ENCODE data around the gene INPP4A. TPM values are rescaled to one million over a fixed set of nuclear protein-coding genes. Genes with fewer than 3 reads are reported as not detected.

The INPP4A gene
- total and polyA plus RNA-seq, 2 of the 13 experiments (the other 11 are each of a cell fraction or from before 2014, with no cell fraction given) = 10.1 to 10.9 TPM

DNA sequence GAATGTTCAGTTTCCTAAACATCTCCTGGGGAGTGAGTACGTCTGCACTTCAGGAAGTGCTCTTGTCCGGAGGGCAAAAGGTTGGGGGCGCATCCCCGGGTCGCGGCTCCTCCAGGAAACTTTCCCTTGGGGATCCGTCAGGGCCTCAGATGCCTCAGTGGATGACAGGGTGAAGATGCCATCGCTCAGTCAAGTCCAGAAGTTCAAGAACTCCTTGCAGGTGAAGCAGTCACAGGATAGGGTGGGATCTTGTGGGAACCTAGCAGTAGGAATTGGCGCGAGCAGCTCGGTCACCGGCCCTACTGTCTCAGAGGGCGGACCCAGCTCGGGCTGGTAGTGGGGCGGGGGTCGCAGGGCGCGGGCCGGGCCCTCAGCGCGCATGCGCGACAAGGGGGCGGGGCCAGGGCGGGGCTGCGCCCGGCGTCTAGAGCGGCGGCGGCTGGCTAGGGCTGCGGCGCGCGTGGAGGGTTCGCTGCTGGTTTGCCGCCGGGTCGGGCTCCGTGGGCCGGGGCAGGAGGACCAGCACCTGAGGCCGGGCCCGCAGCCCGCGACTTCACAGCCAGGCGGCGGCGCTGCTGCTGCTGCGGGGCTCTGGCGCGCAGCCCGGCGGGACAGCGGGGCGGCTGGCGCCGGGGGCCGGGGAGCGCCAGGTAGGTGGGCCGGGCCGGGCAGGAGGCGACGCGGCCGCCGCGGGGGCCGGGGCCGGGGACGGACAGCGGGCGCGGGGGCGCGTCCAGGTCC lies at the start of gene INPP4A (continued):
- peak; percentile 74 for TF ChIP-seq ZSCAN9 (CRISPR knock-in tag; IDR thresholded peaks at IDR 0.05; ENCODE audit: borderline replicate concordance)
- TF ChIP-seq ZNF543 (CRISPR knock-in tag; IDR thresholded peaks at IDR 0.05) = 0 out of 2 replicates have a peak, but pooled peaks have one; percentile 36
- no peak for TF ChIP-seq ZNF782 (CRISPR knock-in tag; IDR thresholded peaks at IDR 0.05; ENCODE audit: borderline replicate concordance)
- TF ChIP-seq ZKSCAN5 (CRISPR knock-in tag; IDR thresholded peaks at IDR 0.05) = no peak
- TF ChIP-seq SALL1 (CRISPR knock-in tag; IDR thresholded peaks at IDR 0.05) = peak; percentile 61
- no peak for TF ChIP-seq ATRX (CRISPR knock-in tag; IDR thresholded peaks at IDR 0.05; ENCODE audit: borderline replicate concordance)
- TF ChIP-seq PAF1 (CRISPR knock-in tag; IDR thresholded peaks at IDR 0.05) = no peak
- no peak for TF ChIP-seq ZNF891 (CRISPR knock-in tag; IDR thresholded peaks at IDR 0.05)
- no peak for TF ChIP-seq ZNF292 (CRISPR knock-in tag; IDR thresholded peaks at IDR 0.05; ENCODE audit: borderline replicate concordance, low read depth)
- TF ChIP-seq, protein P1, sequence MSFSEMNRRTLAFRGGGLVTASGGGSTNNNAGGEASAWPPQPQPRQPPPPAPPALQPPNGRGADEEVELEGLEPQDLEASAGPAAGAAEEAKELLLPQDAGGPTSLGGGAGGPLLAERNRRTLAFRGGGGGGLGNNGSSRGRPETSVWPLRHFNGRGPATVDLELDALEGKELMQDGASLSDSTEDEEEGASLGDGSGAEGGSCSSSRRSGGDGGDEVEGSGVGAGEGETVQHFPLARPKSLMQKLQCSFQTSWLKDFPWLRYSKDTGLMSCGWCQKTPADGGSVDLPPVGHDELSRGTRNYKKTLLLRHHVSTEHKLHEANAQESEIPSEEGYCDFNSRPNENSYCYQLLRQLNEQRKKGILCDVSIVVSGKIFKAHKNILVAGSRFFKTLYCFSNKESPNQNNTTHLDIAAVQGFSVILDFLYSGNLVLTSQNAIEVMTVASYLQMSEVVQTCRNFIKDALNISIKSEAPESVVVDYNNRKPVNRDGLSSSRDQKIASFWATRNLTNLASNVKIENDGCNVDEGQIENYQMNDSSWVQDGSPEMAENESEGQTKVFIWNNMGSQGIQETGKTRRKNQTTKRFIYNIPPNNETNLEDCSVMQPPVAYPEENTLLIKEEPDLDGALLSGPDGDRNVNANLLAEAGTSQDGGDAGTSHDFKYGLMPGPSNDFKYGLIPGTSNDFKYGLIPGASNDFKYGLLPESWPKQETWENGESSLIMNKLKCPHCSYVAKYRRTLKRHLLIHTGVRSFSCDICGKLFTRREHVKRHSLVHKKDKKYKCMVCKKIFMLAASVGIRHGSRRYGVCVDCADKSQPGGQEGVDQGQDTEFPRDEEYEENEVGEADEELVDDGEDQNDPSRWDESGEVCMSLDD (CRISPR knock-in tag; IDR thresholded peaks at IDR 0.05; ENCODE audit: borderline replicate concordance) = peak; percentile 43; the same call in 1 of the 2 replicates
- 0 out of 2 replicates have a peak, but pooled peaks have one; percentile 47 for TF ChIP-seq FLYWCH1 (CRISPR knock-in tag; IDR thresholded peaks at IDR 0.05)
- TF ChIP-seq RCOR2 (CRISPR knock-in tag; IDR thresholded peaks at IDR 0.05) = no peak
- TF ChIP-seq XBP1 (CRISPR knock-in tag; IDR thresholded peaks at IDR 0.05) = no peak
- no peak for TF ChIP-seq HOXA5 (CRISPR knock-in tag; IDR thresholded peaks at IDR 0.05)
- TF ChIP-seq MEF2D (CRISPR knock-in tag; IDR thresholded peaks at IDR 0.05) = no peak
- no peak for TF ChIP-seq ZNF446 (CRISPR knock-in tag; IDR thresholded peaks at IDR 0.05)
- TF ChIP-seq, protein P2, sequence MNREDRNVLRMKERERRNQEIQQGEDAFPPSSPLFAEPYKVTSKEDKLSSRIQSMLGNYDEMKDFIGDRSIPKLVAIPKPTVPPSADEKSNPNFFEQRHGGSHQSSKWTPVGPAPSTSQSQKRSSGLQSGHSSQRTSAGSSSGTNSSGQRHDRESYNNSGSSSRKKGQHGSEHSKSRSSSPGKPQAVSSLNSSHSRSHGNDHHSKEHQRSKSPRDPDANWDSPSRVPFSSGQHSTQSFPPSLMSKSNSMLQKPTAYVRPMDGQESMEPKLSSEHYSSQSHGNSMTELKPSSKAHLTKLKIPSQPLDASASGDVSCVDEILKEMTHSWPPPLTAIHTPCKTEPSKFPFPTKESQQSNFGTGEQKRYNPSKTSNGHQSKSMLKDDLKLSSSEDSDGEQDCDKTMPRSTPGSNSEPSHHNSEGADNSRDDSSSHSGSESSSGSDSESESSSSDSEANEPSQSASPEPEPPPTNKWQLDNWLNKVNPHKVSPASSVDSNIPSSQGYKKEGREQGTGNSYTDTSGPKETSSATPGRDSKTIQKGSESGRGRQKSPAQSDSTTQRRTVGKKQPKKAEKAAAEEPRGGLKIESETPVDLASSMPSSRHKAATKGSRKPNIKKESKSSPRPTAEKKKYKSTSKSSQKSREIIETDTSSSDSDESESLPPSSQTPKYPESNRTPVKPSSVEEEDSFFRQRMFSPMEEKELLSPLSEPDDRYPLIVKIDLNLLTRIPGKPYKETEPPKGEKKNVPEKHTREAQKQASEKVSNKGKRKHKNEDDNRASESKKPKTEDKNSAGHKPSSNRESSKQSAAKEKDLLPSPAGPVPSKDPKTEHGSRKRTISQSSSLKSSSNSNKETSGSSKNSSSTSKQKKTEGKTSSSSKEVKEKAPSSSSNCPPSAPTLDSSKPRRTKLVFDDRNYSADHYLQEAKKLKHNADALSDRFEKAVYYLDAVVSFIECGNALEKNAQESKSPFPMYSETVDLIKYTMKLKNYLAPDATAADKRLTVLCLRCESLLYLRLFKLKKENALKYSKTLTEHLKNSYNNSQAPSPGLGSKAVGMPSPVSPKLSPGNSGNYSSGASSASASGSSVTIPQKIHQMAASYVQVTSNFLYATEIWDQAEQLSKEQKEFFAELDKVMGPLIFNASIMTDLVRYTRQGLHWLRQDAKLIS (CRISPR knock-in tag; IDR thresholded peaks at IDR 0.05) = no peak
- TF ChIP-seq GZF1 (CRISPR knock-in tag; IDR thresholded peaks at IDR 0.05) = no peak
- TF ChIP-seq SRSF4 (IDR thresholded peaks at IDR 0.05; ENCODE audit: low read depth, low read length, poor library complexity, severe bottlenecking) = no peak
- TF ChIP-seq NR2F2 (IDR thresholded peaks at IDR 0.05; ENCODE audit: borderline replicate concordance, low read depth) = no peak
- TF ChIP-seq, protein P3, sequence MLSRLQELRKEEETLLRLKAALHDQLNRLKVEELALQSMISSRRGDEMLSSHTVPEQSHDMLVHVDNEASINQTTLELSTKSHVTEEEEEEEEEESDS (CRISPR knock-in tag; IDR thresholded peaks at IDR 0.05; ENCODE audit: borderline replicate concordance) = no peak
- no peak for TF ChIP-seq ZNF354B (CRISPR knock-in tag; IDR thresholded peaks at IDR 0.05)
- no peak for TF ChIP-seq MIXL1 (CRISPR knock-in tag; IDR thresholded peaks at IDR 0.05)
- peak; percentile 84; the same call in 1 of the 2 replicates for TF ChIP-seq ARNT2 (CRISPR knock-in tag; IDR thresholded peaks at IDR 0.05; ENCODE audit: low read depth)
- peak; percentile 62; the same call in 1 of the 2 replicates for TF ChIP-seq KDM5B (CRISPR knock-in tag; IDR thresholded peaks at IDR 0.05; ENCODE audit: borderline replicate concordance)
- TF ChIP-seq NCOA1 (CRISPR knock-in tag; IDR thresholded peaks at IDR 0.05) = no peak
